Vagina (tissue), 2 donors: ENCODE data around the gene ZBTB2. TPM values are rescaled to one million over a fixed set of nuclear protein-coding genes. Genes with fewer than 3 reads are reported as not detected.

Source experiments
- DNase-seq, 2 donors: peaks; one replicate each; pipeline ENCODE4 v3.0.0-alpha.2; 2017; ENCODE audit errors: extremely low spot score in 2 of 2
- H3K27ac ChIP-seq: fragments of 200-600 bp; sonication (generic); one replicate; pipeline ENCODE4 v1.5.1; 2019
- H3K27me3 ChIP-seq: fragments of 200-600 bp; sonication (generic); one replicate; pipeline ENCODE4 v1.5.1; 2019
- H3K36me3 ChIP-seq, 2 donors: fragments of 200-600 bp; sonication (generic); one replicate each; pipeline ENCODE4 v1.5.1; 2017 to 2019
- H3K4me1 ChIP-seq: fragments of 200-600 bp; sonication (generic); one replicate; pipeline ENCODE4 v1.5.1; 2019
- H3K4me3 ChIP-seq, 2 donors: fragments of 200-600 bp; sonication (generic); 1 replicate in 1 of 2; 2 replicates in 1 of 2; pipeline ENCODE4 v1.5.1; 2016 to 2019
- H3K9me3 ChIP-seq: fragments of 200-600 bp; sonication (generic); one replicate; pipeline ENCODE4 v1.5.1; 2019
- CTCF ChIP-seq, 3 experiments: fragments of 450-650 bp in 2 of 3; fragments of 200-600 bp in 1 of 3; sonication (generic) in 1 of 3; IDR thresholded peaks; one replicate each; pipeline ENCODE4 v1.5.1; 2017 to 2019; ENCODE audit warnings: antibody characterized with exemption in 3 of 3, mild to moderate bottlenecking in 2 of 3, moderate library complexity in 2 of 3
- POLR2A ChIP-seq, 2 donors: fragments of 450-650 bp; IDR thresholded peaks; one replicate each; pipeline ENCODE4 v1.6.1; 2017; ENCODE audit warnings: antibody characterized with exemption in 2 of 2, mild to moderate bottlenecking in 2 of 2, moderate library complexity in 2 of 2
- POLR2AphosphoS5 ChIP-seq, 2 donors: sonication (generic); formaldehyde crosslinking; IDR thresholded peaks; one replicate each; pipeline ENCODE4 v1.9.0; 2017; ENCODE audit warnings: antibody characterized with exemption in 2 of 2, mild to moderate bottlenecking in 2 of 2, low read depth in 1 of 2; ENCODE audit not compliant: insufficient read depth in 1 of 2
- intact Hi-C: fragments of 100-400 bp; cut with DNase I; formaldehyde crosslinking; loops from one replicate; pipeline ENCODE4 v1.15.1; 2023
- total RNA-seq: library from RNA; depleted of rRNA; stranded (reverse); fragments of >200 nt; gene quantifications from one replicate; pipeline ENCODE4 v1.2.3, GENCODE V29; 2016

The ZBTB2 gene
- total RNA-seq, 1 donor from 2014 or later = 15.0 TPM

- peaks cover 0 to 31% of the 10 kb centered on the region in 2 donors for H3K36me3 ChIP-seq
- no peak overlapping the region for H3K27ac ChIP-seq
- no peak for DNase-seq
- no peak overlapping the region for H3K4me3 ChIP-seq
- H3K27me3 ChIP-seq = no peaks in the 10 kb centered on the region
- no peaks in the 10 kb centered on the region for H3K9me3 ChIP-seq
- peaks cover 9% of the 10 kb centered on the region for H3K4me1 ChIP-seq
- TF ChIP-seq POLR2AphosphoS5 (IDR thresholded peaks at IDR 0.05; ENCODE audit: insufficient read depth in 1 of 2, low read depth in 1 of 2) (no peak), POLR2A (IDR thresholded peaks at IDR 0.05) (no peak), CTCF (IDR thresholded peaks at IDR 0.05) (no peak)
- intact Hi-C loops = no loop called here
Observed at GRCh38 chr6:151374036-151374683, 17.2 kb downstream of the ZBTB2 start.

- Histone ChIP-seq H3K27ac (no peak overlapping the region), H3K4me3 (no peak overlapping the region), H3K36me3 (peaks cover 0 to 32% of the 10 kb centered on the region in 2 donors), H3K27me3 (no peaks in the 10 kb centered on the region), H3K9me3 (no peaks in the 10 kb centered on the region), H3K4me1 (peaks cover 9% of the 10 kb centered on the region)
- TF ChIP-seq POLR2A (IDR thresholded peaks at IDR 0.05) (no peak), CTCF (IDR thresholded peaks at IDR 0.05) (no peak), POLR2AphosphoS5 (IDR thresholded peaks at IDR 0.05; ENCODE audit: insufficient read depth in 1 of 2, low read depth in 1 of 2) (no peak)
- intact Hi-C loops = no loop called here
- DNase-seq = no peak
Observed at GRCh38 chr6:151372164-151372563, 19.2 kb downstream of the ZBTB2 start.

- Histone ChIP-seq H3K4me1 (peaks cover 9% of the 10 kb centered on the region), H3K27ac (no peak overlapping the region), H3K9me3 (no peaks in the 10 kb centered on the region), H3K4me3 (no peak overlapping the region), H3K27me3 (no peaks in the 10 kb centered on the region), H3K36me3 (peaks cover 0 to 42% of the 10 kb centered on the region in 2 donors)
- DNase-seq = no peak
- intact Hi-C loops = no loop called here
- TF ChIP-seq POLR2A (IDR thresholded peaks at IDR 0.05) (no peak), POLR2AphosphoS5 (IDR thresholded peaks at IDR 0.05; ENCODE audit: insufficient read depth in 1 of 2, low read depth in 1 of 2) (no peak), CTCF (IDR thresholded peaks at IDR 0.05) (no peak)
Observed at GRCh38 chr6:151370509-151371078, 20.8 kb downstream of the ZBTB2 start.

- Histone ChIP-seq H3K27me3 (no peaks in the 10 kb centered on the region), H3K27ac (no peak overlapping the region), H3K4me3 (no peak overlapping the region), H3K9me3 (no peaks in the 10 kb centered on the region), H3K36me3 (peaks cover 0 to 42% of the 10 kb centered on the region in 2 donors), H3K4me1 (no peaks in the 10 kb centered on the region)
- intact Hi-C loops = no loop called here
- DNase-seq = no peak
- TF ChIP-seq POLR2A (IDR thresholded peaks at IDR 0.05) (no peak), POLR2AphosphoS5 (IDR thresholded peaks at IDR 0.05; ENCODE audit: insufficient read depth in 1 of 2, low read depth in 1 of 2) (no peak), CTCF (IDR thresholded peaks at IDR 0.05) (no peak)
Observed at GRCh38 chr6:151365233-151365632, 26.1 kb downstream of the ZBTB2 start.

- intact Hi-C loops = no loop called here
- Histone ChIP-seq H3K4me1 (no peaks in the 10 kb centered on the region), H3K4me3 (no peak overlapping the region), H3K36me3 (peaks cover 0 to 18% of the 10 kb centered on the region in 2 donors), H3K27me3 (no peaks in the 10 kb centered on the region), H3K9me3 (no peaks in the 10 kb centered on the region), H3K27ac (no peak overlapping the region)
- TF ChIP-seq POLR2AphosphoS5 (IDR thresholded peaks at IDR 0.05; ENCODE audit: insufficient read depth in 1 of 2, low read depth in 1 of 2) (no peak), POLR2A (IDR thresholded peaks at IDR 0.05) (no peak), CTCF (IDR thresholded peaks at IDR 0.05) (no peak)
- DNase-seq = no peak
Observed at GRCh38 chr6:151359486-151359885, 31.9 kb downstream of the ZBTB2 start.
